Endothelial cell of umbilical vein (primary cell): ENCODE results near the gene TRAPPC10. TPM values are rescaled to one million over a fixed set of nuclear protein-coding genes. Genes with fewer than 3 reads are reported as not detected.
"Not testable (repeated sequence)": the region's sequence is repeated elsewhere in the genome, so short reads cannot be mapped to it uniquely, and the experiment has no call there.

Source experiments
- BruUV-seq: library from RNA; stranded (reverse); fragments of 400-500 nt; replicated peaks from 2 replicates; lab custom pipeline; 2021; lab: Mats Ljungman, UMichigan
- CTCF ChIA-PET: fragments of 300-600, 350-600 bp; sonication (Branson Sonifier 250); formaldehyde crosslinking; loops from one replicate; lab custom pipeline; 2021; ENCODE audit warnings: antibody characterized with exemption, inconsistent platforms; lab: Charles Lee
- POLR2A ChIA-PET: fragments of 300-600, 350-600 bp; sonication (Branson Sonifier 250); formaldehyde crosslinking; loops from one replicate; lab custom pipeline; 2021; ENCODE audit warnings: antibody characterized with exemption, inconsistent platforms; lab: Charles Lee
- DNase-seq: peaks from one replicate; pipeline ENCODE4 v3.0.0-alpha.2; 2011; ENCODE audit warnings: low read depth, low spot score
- FAIRE-seq: peaks from 2 replicates; lab custom pipeline; 2011; peaks lifted over from hg19 to GRCh38; lab: Jason Lieb, UNC
- H2AFZ ChIP-seq: 2 replicates; pipeline ENCODE4 v1.6.0; 2012; ENCODE audit warnings: low read depth, low read length, control low read depth, inconsistent platforms
- H3K27ac ChIP-seq: 2 replicates; pipeline ENCODE4 v1.5.1; 2011; ENCODE audit warnings: low read depth, mild to moderate bottlenecking, control low read depth, low read length, moderate library complexity; ENCODE audit not compliant: insufficient read depth
- H3K27me3 ChIP-seq, 2 experiments: 2 replicates each; pipeline versions ENCODE4 v1.6.0 to v1.6.1; 2011; ENCODE audit warnings: low read length in 2 of 2, mixed read lengths in 1 of 2; ENCODE audit not compliant: control insufficient read depth in 2 of 2, insufficient read depth in 2 of 2
- H3K36me3 ChIP-seq, 2 experiments: 2 replicates in 1 of 2; 3 replicates in 1 of 2; pipeline ENCODE4 v1.5.1; 2011; ENCODE audit warnings: low read length in 2 of 2, mild to moderate bottlenecking in 1 of 2, moderate library complexity in 1 of 2; ENCODE audit not compliant: control insufficient read depth in 2 of 2, insufficient read depth in 2 of 2; ENCODE audit errors: extremely low read depth in 1 of 2
- H3K4me1 ChIP-seq: 3 replicates; pipeline ENCODE4 v1.5.1; 2011; ENCODE audit warnings: mild to moderate bottlenecking, low read length; ENCODE audit not compliant: control insufficient read depth, insufficient read depth; ENCODE audit errors: extremely low read depth
- H3K4me2 ChIP-seq: 2 replicates; pipeline ENCODE4 v1.6.1; 2011; ENCODE audit warnings: low read length, control low read depth, mixed read lengths; ENCODE audit not compliant: insufficient read depth
- H3K4me3 ChIP-seq, 3 experiments: fragments of 200-600 bp in 1 of 3; sonication (generic), shearing (Covaris generic) in 1 of 3; replicated peaks in 1 of 3; 2 replicates each; pipeline ENCODE4 v1.5.1; 2011 to 2016; ENCODE audit warnings: control low read depth in 3 of 3, low read length in 3 of 3, mild to moderate bottlenecking in 2 of 3, inconsistent platforms in 1 of 3, low read depth in 1 of 3, moderate library complexity in 1 of 3; ENCODE audit not compliant: insufficient read depth in 1 of 3
- H3K79me2 ChIP-seq: 2 replicates; pipeline ENCODE4 v1.6.0; 2012; ENCODE audit warnings: low read length, inconsistent platforms; ENCODE audit not compliant: control insufficient read depth, insufficient read depth
- H3K9ac ChIP-seq: replicated peaks from 2 replicates; pipeline ENCODE3; 2011; ENCODE audit warnings: low read length, control low read depth; ENCODE audit not compliant: insufficient read depth; ENCODE audit errors: extremely low read depth
- H3K9me1 ChIP-seq: replicated peaks from 3 replicates; pipeline ENCODE4 v1.6.0; 2011; ENCODE audit warnings: mild to moderate bottlenecking, low read length; ENCODE audit not compliant: control insufficient read depth, insufficient read depth; ENCODE audit errors: extremely low read depth
- H3K9me3 ChIP-seq: replicated peaks from 2 replicates; pipeline ENCODE4 v1.5.1; 2012; ENCODE audit warnings: low read length, inconsistent platforms; ENCODE audit not compliant: control insufficient read depth, insufficient read depth
- H4K20me1 ChIP-seq: replicated peaks from 2 replicates; pipeline ENCODE3; 2011; ENCODE audit warnings: mild to moderate bottlenecking, low read length; ENCODE audit not compliant: control insufficient read depth, insufficient read depth; ENCODE audit errors: extremely low read depth
- dilution Hi-C: fragments of 300-500 bp; cut with MboI; formaldehyde crosslinking; loops from one replicate; pipeline ENCODE4 v1.15.0; 2019; ENCODE audit warnings: low sequenced_read_pairs; ENCODE audit not compliant: extremely low pct_ligation_motif_present
- intact Hi-C: fragments of 100-400 bp; cut with micrococcal nuclease; formaldehyde crosslinking; loops from one replicate; pipeline ENCODE4 v1.10.0; 2022
- polyA plus RNA-seq, 4 experiments: library from polyadenylated mRNA; depleted of rRNA in 3 of 4; stranded (reverse) in 3 of 4; unstranded in 1 of 4; fragments of >200 nt; gene quantifications; 2 replicates each; pipeline versions ENCODE4 v1.2.1 to v1.2.3, GENCODE V29; 2011 to 2012; ENCODE audit warnings: missing spikeins in 1 of 4
- total RNA-seq: library from RNA; stranded (reverse); gene quantifications from 2 replicates; pipeline ENCODE4 v1.2.3, GENCODE V29; 2021

TRAPPC10 gene
- total and polyA plus RNA-seq, 2 donors (not counting 3 experiments of a cell fraction or from before 2014, with no cell fraction given) = 21.5 to 33.6 TPM

DNA sequence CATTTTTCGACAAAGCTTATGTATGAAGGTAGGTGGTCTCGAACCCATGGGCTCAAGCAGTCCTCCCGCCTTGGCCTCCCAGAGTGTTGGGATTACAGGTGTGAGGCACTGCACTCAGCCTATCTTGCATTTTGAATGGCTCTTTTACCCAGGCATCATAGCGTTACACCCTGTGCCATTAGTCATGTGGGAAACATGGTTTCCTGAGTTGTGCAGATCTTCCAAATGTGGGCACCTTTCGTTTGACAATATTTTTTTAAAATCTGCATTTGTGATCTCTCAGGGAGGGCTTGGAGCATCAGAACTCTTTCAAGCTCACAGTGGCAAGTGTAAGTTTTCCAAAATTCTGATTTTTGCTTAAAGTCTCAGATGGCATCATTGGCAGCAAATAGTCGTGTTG is 86.4 kb downstream of the TRAPPC10 start:
- H3K4me1 ChIP-seq, H2AFZ ChIP-seq, H3K9me1 ChIP-seq, POLR2A ChIA-PET, FAIRE-seq, H3K79me2 ChIP-seq, H4K20me1 ChIP-seq, dilution Hi-C loops, H3K36me3 ChIP-seq, CTCF ChIA-PET, BruUV-seq, H3K27ac ChIP-seq, H3K9me3 ChIP-seq, H3K27me3 ChIP-seq, H3K9ac ChIP-seq, H3K4me3 ChIP-seq, H3K4me2 ChIP-seq, DNase-seq, intact Hi-C loops: not testable (repeated sequence)

- H3K9me1 ChIP-seq, H3K9ac ChIP-seq, POLR2A ChIA-PET, H3K4me3 ChIP-seq, H3K9me3 ChIP-seq, H3K4me2 ChIP-seq, FAIRE-seq, H3K4me1 ChIP-seq, H3K36me3 ChIP-seq, intact Hi-C loops, CTCF ChIA-PET, H3K27ac ChIP-seq, dilution Hi-C loops, H3K27me3 ChIP-seq, H2AFZ ChIP-seq, H4K20me1 ChIP-seq, H3K79me2 ChIP-seq, DNase-seq, BruUV-seq: not testable (repeated sequence)
Measured at GRCh38 chr21:44098964-44099363, 86.9 kb downstream of the TRAPPC10 start.

DNA sequence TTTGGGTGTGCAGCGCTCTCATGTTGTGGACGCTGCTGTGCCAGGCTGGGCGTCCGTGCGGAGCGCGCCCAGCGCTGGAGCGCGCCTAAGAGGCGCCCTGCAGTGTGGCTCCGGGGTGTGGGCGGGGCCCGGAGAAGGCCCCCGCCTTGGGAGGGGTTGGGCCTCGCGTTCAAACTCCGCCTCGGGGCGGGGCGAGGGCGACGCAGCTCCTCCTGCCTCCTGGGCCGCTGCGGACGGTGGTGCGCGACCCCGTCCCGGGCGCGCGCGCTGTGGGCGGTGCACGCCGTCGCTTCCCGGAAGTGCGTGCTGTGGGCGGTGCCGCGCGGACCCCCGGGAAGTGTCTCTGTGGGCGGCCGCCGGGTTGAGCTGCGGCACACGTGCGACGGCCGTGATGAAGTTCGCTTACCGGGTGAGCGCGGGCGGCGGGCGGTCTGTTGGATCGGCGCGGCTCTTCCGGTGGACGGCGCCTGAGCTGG is 95.0 kb downstream of the TRAPPC10 start, which contains the start of gene PWP2:
Gene PWP2, plus strand, starts transcription at position 374 of the 476 bp plus-strand sequence. Its CDS starts 18 bp downstream, at position 392.
- H2AFZ ChIP-seq, BruUV-seq, POLR2A ChIA-PET, H3K9me3 ChIP-seq, H3K79me2 ChIP-seq, dilution Hi-C loops, H4K20me1 ChIP-seq, CTCF ChIA-PET, H3K9me1 ChIP-seq, H3K27me3 ChIP-seq, H3K36me3 ChIP-seq, H3K4me1 ChIP-seq, H3K9ac ChIP-seq, H3K4me2 ChIP-seq, DNase-seq, H3K27ac ChIP-seq, intact Hi-C loops: not testable (repeated sequence)
- peak; percentile 91 for FAIRE-seq
- H3K4me3 ChIP-seq = peak within 1 kb of the TSS in 1 of 3 experiments; percentile 36

DNA sequence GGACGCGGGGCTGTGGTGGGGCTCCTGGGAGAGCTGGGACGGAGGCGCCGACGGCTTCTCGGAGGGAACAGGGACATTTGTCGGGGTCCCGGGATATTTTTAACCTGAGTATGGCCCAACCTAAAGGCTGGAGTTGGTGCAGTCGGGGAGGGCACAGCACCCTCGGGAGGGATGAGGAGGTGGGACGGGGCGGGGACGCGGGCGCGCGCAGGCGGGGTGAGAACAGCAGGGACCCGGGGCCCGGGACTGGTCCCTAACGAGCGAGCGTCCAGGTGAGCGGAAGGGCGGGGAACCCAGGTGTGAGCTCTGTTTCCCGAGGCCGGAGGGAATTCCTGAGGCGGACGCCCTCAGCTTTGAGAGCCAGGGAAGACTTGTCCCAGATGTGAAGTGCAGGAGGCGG is 95.5 kb downstream of the TRAPPC10 start:
- H3K27ac ChIP-seq, H3K79me2 ChIP-seq, H3K27me3 ChIP-seq, BruUV-seq, DNase-seq, H3K36me3 ChIP-seq, intact Hi-C loops, H3K4me1 ChIP-seq, H2AFZ ChIP-seq, H4K20me1 ChIP-seq, H3K9me3 ChIP-seq, H3K4me2 ChIP-seq, CTCF ChIA-PET, FAIRE-seq, POLR2A ChIA-PET, H3K9ac ChIP-seq, H3K4me3 ChIP-seq, dilution Hi-C loops, H3K9me1 ChIP-seq: not testable (repeated sequence)
